HG03095 (cell line): ENCODE data around the gene ANKRD55.
A peak's percentile ranks its signal among the peaks of the same experiment; 100 is the strongest.
"Not testable (repeated sequence)": the region's sequence is repeated elsewhere in the genome, so short reads cannot be mapped to it uniquely, and the experiment has no call there.

Source experiments
- ATAC-seq: cut with Tn5 transposase; IDR thresholded peaks from one replicate; pipeline ENCODE4 v1.9.1; 2021; ENCODE audit warnings: moderate library complexity; ENCODE audit not compliant: unreplicated experiment

The ANKRD55 gene

GRCh38 chr5:56083286-56083854 is 149.8 kb downstream of the ANKRD55 start:
- no peak for ATAC-seq

DNA sequence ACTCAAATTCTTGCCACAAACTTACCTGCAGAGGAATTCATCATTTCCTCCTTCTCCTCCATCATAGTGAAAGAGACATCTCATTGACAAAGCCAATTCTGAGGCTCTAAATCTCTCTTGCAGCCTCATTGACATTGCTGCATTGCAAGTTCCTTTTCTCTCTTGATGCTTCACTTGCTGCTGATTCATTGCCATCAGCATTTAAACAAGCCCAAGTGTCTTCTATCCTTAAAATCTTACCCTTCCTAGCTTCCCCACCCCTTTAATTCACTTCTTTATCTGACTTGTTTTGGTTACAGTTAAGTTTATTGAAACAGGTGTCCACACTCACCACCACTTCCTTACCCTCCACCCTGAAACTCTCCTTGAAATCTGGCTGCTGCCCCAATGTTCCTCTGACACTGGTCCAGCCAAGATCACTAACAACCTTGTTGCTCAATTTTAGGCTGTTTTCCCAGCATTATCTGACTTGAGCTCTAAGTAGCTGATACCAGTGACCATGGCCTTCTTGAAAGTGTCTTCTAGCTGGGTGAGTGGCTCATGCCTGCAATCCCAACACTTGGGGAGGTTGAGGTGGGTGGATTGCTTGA is 152.0 kb downstream of the ANKRD55 start:
- ATAC-seq = not testable (repeated sequence)

- no peak for ATAC-seq
Observed at GRCh38 chr5:56080375-56081052, 152.6 kb downstream of the ANKRD55 start.

- ATAC-seq = not testable (repeated sequence)
Observed at GRCh38 chr5:56079157-56079500, 154.0 kb downstream of the ANKRD55 start.

- no peak for ATAC-seq
Observed at GRCh38 chr5:56078278-56079156, 154.6 kb downstream of the ANKRD55 start.

- ATAC-seq = no peak
Observed at GRCh38 chr5:56077796-56078233, 155.3 kb downstream of the ANKRD55 start.

DNA sequence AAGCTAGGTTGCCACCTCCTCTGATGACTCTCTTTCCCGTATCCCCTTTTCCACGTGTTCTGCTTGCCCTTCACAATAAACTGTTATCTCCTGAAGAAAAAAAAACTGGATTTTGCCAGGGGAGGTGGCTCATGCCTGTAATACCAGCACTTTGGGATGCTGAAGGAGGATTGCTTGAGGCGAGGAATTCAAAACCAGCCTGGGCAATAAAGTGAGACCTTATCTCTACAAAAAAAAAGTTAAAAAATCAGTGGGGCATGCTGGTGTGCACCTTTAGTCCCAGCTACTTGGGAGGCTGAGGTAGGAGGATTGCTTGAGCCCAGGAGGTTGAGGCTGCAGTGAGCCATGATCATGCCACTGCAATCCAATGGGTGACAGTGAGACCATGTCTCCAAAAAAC is 156.6 kb downstream of the ANKRD55 start:
- ATAC-seq = no peak

DNA sequence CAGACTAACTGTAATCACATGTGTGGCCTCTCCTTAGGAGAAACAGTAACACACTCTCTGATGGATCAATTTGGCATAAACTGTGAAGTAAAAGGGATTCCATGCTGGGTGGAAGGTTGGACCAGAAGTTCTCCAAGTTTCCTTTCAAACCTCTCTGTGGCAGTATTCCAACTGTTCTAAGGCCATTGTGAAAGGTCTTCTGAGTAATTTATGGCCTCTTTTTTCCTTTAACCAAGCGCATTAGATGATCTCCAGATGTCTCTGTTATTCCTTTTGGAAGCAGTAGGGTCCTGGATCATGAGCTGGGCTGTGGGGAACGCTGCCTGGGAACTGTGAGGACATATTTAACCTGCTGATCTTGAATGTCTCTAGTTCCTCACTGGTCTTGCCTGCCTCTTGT is 157.8 kb downstream of the ANKRD55 start:
- no peak for ATAC-seq

DNA sequence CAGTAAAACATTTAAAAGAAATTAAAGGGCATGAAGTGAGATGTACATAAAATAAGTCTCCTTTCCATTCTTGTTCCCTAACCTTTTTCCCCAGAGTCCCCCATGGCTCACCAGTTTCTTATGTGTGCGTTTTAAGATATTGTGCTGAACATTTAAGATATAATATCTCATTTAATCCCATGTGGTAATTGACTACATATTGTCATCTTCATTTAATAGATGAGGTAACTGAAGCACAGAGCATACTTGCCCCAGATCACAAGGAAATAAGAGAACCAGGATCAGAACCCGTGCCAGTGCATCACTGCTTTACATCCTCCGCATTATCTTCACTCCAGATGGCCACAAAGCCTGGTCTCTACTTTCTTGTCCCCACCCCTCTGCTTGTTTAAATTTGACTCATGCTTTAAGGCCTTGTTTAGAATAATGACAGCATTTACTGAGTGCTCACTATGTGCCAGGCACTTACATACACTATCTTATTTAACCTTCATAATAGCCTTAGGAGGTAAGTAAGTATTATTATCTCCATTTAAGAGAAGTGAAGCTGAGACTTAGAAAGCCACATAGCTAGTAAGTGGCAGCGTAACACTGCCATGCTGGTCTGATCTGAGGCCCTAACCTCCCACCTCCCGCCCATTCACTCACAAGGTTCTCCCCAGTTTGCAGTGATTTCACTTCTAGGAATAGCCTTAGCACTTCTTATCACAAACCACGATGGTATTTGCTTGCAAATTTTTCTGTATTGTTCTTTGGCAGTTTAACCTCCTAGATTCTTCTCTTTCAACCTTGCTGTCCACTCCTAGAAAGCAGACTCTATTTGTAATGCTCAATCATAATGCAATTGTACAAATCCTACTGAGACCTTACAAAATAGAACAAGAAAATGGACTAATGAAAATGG is 160.0 kb downstream of the ANKRD55 start:
- ATAC-seq = no peak

GRCh38 chr5:56071470-56071869 is 161.7 kb downstream of the ANKRD55 start:
- no peak for ATAC-seq

GRCh38 chr5:56070851-56071465 is 162.2 kb downstream of the ANKRD55 start:
- no peak for ATAC-seq

DNA sequence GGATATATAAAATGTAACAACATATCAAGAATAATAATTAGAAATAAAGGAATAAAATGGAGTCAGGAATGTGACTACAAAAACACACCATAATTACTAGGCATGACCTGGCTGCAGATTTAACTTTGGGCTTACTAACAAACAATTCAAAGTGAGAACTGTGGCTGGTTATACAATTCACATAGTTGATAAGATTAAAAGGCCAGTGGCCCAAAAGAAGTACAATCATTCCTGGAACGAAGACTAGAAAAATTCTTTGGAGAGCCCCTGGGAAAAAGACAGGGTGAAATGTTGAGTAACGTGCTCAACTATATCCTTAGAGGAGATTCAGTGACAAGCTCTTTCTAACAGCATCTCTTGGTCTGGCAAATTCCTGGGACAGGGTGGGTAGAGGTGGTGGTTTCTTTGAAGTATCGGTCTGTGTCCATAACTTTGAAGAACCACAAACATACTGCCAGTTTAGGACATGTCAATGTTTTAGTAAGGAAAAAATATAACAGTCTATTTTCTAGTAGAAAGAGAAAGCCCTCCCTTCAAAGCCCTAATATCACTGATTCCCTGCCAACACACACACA is 163.4 kb downstream of the ANKRD55 start:
- no peak for ATAC-seq

DNA sequence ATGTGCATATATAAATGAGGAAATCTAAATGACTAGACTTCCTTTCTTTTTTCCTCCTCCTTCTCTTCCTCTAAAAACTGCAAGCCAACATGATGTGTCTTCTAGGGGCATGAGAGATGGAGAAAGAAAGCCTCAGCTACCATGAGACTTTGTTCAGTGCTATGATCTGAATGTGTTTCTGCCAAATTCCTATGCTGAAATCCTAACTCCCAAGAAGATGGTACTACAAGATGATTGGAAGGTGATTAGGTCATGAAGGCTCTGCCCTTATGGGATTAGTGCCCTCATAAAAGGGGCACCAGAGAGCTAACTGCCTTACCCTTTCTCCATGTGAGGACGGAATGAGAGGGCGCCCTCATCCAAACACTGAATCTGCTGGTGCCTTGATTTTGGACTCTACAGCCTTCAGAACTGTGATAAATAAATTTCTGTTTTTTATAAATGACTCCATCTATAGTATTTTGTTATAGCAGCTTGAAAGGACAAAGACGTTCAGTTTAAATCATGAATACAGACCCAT is 166.1 kb downstream of the ANKRD55 start:
- no peak for ATAC-seq

DNA sequence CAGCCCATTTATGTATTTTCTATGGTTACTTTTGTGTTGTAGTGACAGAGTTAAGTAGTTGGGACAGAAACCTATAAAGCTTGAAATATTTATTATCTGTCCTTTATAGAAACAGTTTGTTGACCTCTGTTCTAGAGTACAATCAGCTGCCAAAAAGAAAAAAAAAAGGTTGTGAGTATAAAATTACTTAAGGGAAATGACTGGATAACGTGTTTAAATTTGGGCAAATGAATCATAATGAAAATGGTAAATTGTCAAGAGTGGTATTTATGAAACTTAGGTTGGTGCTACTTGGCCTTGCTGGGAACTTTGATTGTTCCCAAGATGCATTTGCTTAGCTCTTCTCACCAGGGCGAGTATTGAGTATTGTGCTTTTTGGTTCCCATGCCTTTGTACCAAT is 168.1 kb downstream of the ANKRD55 start:
- ATAC-seq = no peak

DNA sequence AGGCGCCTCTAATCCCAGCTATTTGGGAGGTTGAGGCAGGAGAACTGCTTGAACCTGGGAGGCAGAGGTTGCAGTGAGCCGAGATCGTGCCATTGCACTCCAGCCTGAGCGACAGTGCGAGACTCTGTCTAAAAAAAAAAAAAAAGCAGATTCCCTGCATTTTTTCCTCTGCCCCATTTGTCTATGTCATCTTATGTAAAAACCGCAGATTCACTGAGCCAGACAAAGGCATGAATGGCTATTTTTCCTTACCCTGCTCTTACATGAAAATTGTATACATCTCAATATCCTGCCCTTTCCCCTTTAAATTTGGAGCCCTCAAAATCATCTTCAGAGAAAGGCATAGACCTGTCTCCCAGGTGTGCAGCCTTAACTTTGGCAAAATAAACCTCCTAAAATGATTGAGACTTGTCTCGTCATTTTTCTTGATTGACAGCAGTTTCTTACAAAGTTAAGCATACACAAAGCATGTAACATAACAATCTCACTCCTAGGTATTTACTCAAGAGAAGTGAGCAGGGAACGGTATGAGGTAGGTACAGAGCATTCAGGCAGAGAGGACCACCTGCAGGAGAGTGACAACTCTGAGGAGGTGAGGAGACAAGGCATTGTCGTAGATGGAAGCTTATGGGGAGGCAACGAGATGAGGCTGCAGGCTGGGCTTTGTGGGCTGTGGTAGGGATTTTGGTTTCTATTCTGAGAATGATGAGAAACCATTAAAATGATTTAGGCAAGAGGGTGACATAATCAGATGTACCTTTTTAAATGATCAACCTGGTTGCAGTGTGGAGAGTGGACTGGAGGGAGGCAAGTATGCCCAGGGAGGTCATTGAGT is 172.6 kb downstream of the ANKRD55 start:
- ATAC-seq = no peak

- ATAC-seq = no peak
Observed at GRCh38 chr5:56059854-56060253, 173.3 kb downstream of the ANKRD55 start.

DNA sequence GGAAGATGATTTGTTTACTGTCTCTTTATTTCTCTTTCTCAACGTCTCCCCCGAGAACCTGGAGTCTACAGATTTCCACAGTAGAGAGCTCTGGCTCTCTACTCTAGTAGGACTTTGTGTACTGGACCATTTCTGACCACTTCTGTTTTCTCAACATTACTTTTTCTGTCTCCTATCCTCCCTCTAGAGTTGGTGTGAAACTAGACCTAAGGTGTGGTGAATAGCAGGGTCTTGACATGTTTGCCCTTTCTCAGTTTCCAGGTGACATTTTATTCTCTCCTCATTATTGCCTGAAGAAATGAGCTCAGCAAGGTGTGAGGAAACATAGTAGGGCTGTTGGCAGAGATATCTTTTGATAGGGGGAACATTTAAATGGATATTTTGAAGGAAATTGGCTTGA is 176.3 kb downstream of the ANKRD55 start:
- ATAC-seq = peak; percentile 77

- ATAC-seq = no peak
Observed at GRCh38 chr5:56055859-56056258, 177.3 kb downstream of the ANKRD55 start.

DNA sequence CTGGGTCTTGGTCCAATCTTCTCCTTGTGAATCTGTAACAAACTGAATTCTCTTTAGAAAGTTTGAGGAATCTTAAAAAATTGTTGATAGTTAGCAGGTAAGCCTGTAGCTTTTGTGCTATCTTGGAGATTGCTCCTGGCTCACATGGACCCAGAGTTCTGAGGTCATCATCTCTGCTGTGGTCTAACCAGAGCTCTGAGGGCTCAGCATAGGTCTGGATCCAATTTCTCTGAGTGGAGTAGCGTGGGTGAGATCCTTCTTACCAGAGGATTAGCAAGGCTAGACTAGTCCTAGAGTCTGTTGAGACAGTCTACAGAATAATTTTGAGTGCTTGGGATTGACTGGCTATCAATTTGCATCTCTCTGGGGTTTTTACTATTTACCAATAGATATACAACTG is 177.8 kb downstream of the ANKRD55 start:
- ATAC-seq = no peak
